K562 (cell line): ENCODE measurements around the gene MRPL27. TPM values are rescaled to one million over a fixed set of nuclear protein-coding genes. Genes with fewer than 3 reads are reported as not detected.
A peak's percentile ranks its signal among the peaks of the same experiment; 100 is the strongest.

Source experiments
- ATF3 ChIP-seq, 2 experiments: fragments of 450-650 bp in 1 of 2; sonication (generic) in 1 of 2; formaldehyde crosslinking in 1 of 2; IDR thresholded peaks in 1 of 2; conservative IDR thresholded peaks in 1 of 2; 2 replicates each; pipeline versions ENCODE4 v1.6.1 to v1.8.1; 2016 to 2023; ENCODE audit warnings: mild to moderate bottlenecking in 2 of 2, moderate library complexity in 2 of 2, inconsistent platforms in 1 of 2, missing genetic modification reagents in 1 of 2
- BACH1 ChIP-seq: fragments of 200-800 bp; sonication (Bioruptor generic); IDR thresholded peaks from 2 replicates; pipeline ENCODE4 v1.6.1; 2016; ENCODE audit warnings: missing genetic modification characterization, missing compliant biosample characterization
- CBX1 ChIP-seq: sonication (generic); IDR thresholded peaks from 2 replicates; pipeline ENCODE4 v1.6.1; 2016; ENCODE audit warnings: antibody characterized with exemption, low read depth, mild to moderate bottlenecking
- ESRRA ChIP-seq: fragments of 450-650 bp; IDR thresholded peaks from 2 replicates; pipeline ENCODE4 v1.6.1; 2014; ENCODE audit warnings: low read depth, mild to moderate bottlenecking, moderate library complexity, borderline replicate concordance
- FOXK2 ChIP-seq, 2 experiments: fragments of 450-650 bp; IDR thresholded peaks in 1 of 2; conservative IDR thresholded peaks in 1 of 2; 2 replicates each; pipeline ENCODE4 v1.6.1; 2016; ENCODE audit warnings: low read depth in 2 of 2, mild to moderate bottlenecking in 1 of 2
- HDGF ChIP-seq: fragments of 450-650 bp; IDR thresholded peaks from 2 replicates; pipeline ENCODE4 v1.6.1; 2016
- JUND ChIP-seq, 2 experiments: IDR thresholded peaks; 2 replicates in 1 of 2; 3 replicates in 1 of 2; pipeline ENCODE4 v1.6.1; 2011; ENCODE audit warnings: borderline replicate concordance in 2 of 2, low read depth in 2 of 2, low read length in 2 of 2, improper control_type of control experiment in 1 of 2, missing biosample characterization in 1 of 2, missing genetic modification characterization in 1 of 2, missing genetic modification reagents in 1 of 2
- KLF16 ChIP-seq: IDR thresholded peaks from 2 replicates; pipeline ENCODE4 v1.6.1; 2016; ENCODE audit warnings: antibody characterized with exemption
- MCM2 ChIP-seq: fragments of 450-650 bp; IDR thresholded peaks from 2 replicates; pipeline ENCODE4 v1.6.1; 2017; ENCODE audit warnings: low read depth, mild to moderate bottlenecking
- MCM7 ChIP-seq, 2 experiments: fragments of 450-650 bp; IDR thresholded peaks; 2 replicates each; pipeline ENCODE4 v1.6.1; 2016 to 2018
- NFIX ChIP-seq: fragments of 250-450 bp; sonication (Bioruptor Pico); IDR thresholded peaks from 2 replicates; pipeline ENCODE4 v1.4.0; 2020; ENCODE audit warnings: low read depth, mild to moderate bottlenecking, moderate library complexity
- SRSF3 ChIP-seq: fragments of 200-400 bp; formaldehyde crosslinking; IDR thresholded peaks from 2 replicates; pipeline ENCODE4 v1.6.1; 2016; ENCODE audit warnings: mild to moderate bottlenecking, low read length, moderate library complexity; ENCODE audit not compliant: insufficient read depth
- ZBTB17 ChIP-seq: fragments of 450-650 bp; formaldehyde crosslinking; IDR thresholded peaks from 2 replicates; pipeline ENCODE4 v1.4.0; 2020; ENCODE audit warnings: mild to moderate bottlenecking
- ZBTB33 ChIP-seq: sonication (generic); formaldehyde crosslinking; IDR thresholded peaks from 2 replicates; pipeline ENCODE4 v1.8.1; 2023; ENCODE audit warnings: mild to moderate bottlenecking, missing genetic modification reagents
- ZNF23 ChIP-seq: fragments of 250-450 bp; sonication (Bioruptor Pico); IDR thresholded peaks from 2 replicates; pipeline ENCODE4 v1.4.0; 2020; ENCODE audit warnings: mild to moderate bottlenecking
- ZNF239 ChIP-seq: fragments of 250-450 bp; sonication (Bioruptor Pico); IDR thresholded peaks from 2 replicates; pipeline ENCODE4 v1.4.0; 2020; ENCODE audit warnings: mild to moderate bottlenecking
- ZNF408 ChIP-seq: fragments of 250-450 bp; sonication (Bioruptor Pico); IDR thresholded peaks from 2 replicates; pipeline ENCODE4 v1.4.0; 2020; ENCODE audit warnings: low read depth, mild to moderate bottlenecking, moderate library complexity
- ZNF41 ChIP-seq: fragments of 250-450 bp; sonication (Bioruptor Pico); conservative IDR thresholded peaks from 2 replicates; pipeline ENCODE4 v1.4.0; 2020; ENCODE audit warnings: mild to moderate bottlenecking
- ZNF639 ChIP-seq, 2 experiments: fragments of 200-800 bp in 1 of 2; sonication (Bioruptor generic) in 1 of 2; sonication (generic) in 1 of 2; formaldehyde crosslinking in 1 of 2; IDR thresholded peaks in 1 of 2; conservative IDR thresholded peaks in 1 of 2; 2 replicates each; pipeline versions ENCODE4 v1.5.0 to v1.6.1; 2016 to 2020; ENCODE audit warnings: missing compliant biosample characterization in 1 of 2, missing genetic modification characterization in 1 of 2, missing genetic modification reagents in 1 of 2
- ZZZ3 ChIP-seq: fragments of 450-650 bp; IDR thresholded peaks from 2 replicates; pipeline ENCODE4 v1.6.1; 2016; ENCODE audit warnings: antibody characterized with exemption, mild to moderate bottlenecking, moderate library complexity
- polyA plus RNA-seq, 8 experiments: library from polyadenylated mRNA; depleted of rRNA in 4 of 8; stranded (reverse) in 5 of 8; unstranded in 3 of 8; fragments of >200 nt; fragmentation: Nextera tagmentation in 2 of 8; fragmentation: Illumina TruSeq in 1 of 8; extraction: Ambion mirVana in 2 of 8; extraction: Trizol in 1 of 8; gene quantifications; 2 replicates each; pipeline versions ENCODE4 v1.2.1 to v1.2.3, GENCODE V29; 2011 to 2014; ENCODE audit warnings: inconsistent platforms in 1 of 8, missing spikeins in 1 of 8
- total RNA-seq, 7 experiments: library from RNA; depleted of rRNA in 6 of 7; stranded (reverse); fragments of >200 nt in 6 of 7; fragmentation: Illumina TruSeq in 2 of 7; extraction: Trizol in 2 of 7; gene quantifications; 2 replicates each; pipeline versions ENCODE4 v1.2.1 to v1.2.3, GENCODE V29; 2011 to 2021; ENCODE audit warnings: low replicate concordance in 1 of 7
- TF ChIP-seq, protein P1 (sequence below): fragments of 450-650 bp; formaldehyde crosslinking; IDR thresholded peaks from 2 replicates; pipeline ENCODE4 v1.4.0; 2022; ENCODE audit warnings: missing genetic modification characterization

The MRPL27 gene
- total and polyA plus RNA-seq, 9 of the 15 experiments (the other 6 are each of a cell fraction or from before 2014, with no cell fraction given), result 96.3 to 401 (median 142) TPM

GRCh38 chr17:50372758-50373556, at the start of gene MRPL27, which contains the start of gene EME1 (continued):
- TF ChIP-seq ZNF639 (CRISPR knock-in tag; conservative IDR thresholded peaks at IDR 0.05 in 1 of 2, IDR thresholded peaks at IDR 0.05 in 1 of 2) (peak in 1 of 2 experiments; percentile 69; a peak in 2 of 4 replicates), ZNF41 (CRISPR knock-in tag) (0 out of 2 replicates have a peak, but pooled peaks have one; percentile 9), ATF3 (IDR thresholded peaks at IDR 0.05) (no peak; the same call in 1 of the 2 replicates), ATF3 (CRISPR knock-in tag; conservative IDR thresholded peaks at IDR 0.05) (no peak), CBX1 (no peak), ZNF408 (CRISPR knock-in tag) (no peak), HDGF (no peak), MCM7 (IDR thresholded peaks at IDR 0.05) (no peak; a peak in 1 of 4 replicates), ZNF23 (CRISPR knock-in tag) (no peak), BACH1 (tag) (no peak), JUND (IDR thresholded peaks at IDR 0.05; ENCODE audit: borderline replicate concordance, low read depth, low read length) (peak; percentile 3; the same call in 1 of the 2 replicates), JUND (tag; IDR thresholded peaks at IDR 0.05; ENCODE audit: borderline replicate concordance, low read depth, low read length) (peak; percentile 53; the same call in 1 of the 3 replicates), NFIX (CRISPR knock-in tag) (no peak), ZBTB17 (CRISPR knock-in tag) (peak; percentile 78), ZBTB33 (CRISPR knock-in tag) (no peak; the same call in 1 of the 2 replicates), ZNF239 (CRISPR knock-in tag) (no peak), ESRRA (peak; percentile 91), FOXK2 (conservative IDR thresholded peaks at IDR 0.05 in 1 of 2, IDR thresholded peaks at IDR 0.05 in 1 of 2; ENCODE audit: low read depth in 2 of 2) (peak; percentile 92 to 95), SRSF3 (no peak), ZZZ3 (peak; percentile 89), MCM2 (no peak), KLF16 (no peak)
- TF ChIP-seq, protein P1, sequence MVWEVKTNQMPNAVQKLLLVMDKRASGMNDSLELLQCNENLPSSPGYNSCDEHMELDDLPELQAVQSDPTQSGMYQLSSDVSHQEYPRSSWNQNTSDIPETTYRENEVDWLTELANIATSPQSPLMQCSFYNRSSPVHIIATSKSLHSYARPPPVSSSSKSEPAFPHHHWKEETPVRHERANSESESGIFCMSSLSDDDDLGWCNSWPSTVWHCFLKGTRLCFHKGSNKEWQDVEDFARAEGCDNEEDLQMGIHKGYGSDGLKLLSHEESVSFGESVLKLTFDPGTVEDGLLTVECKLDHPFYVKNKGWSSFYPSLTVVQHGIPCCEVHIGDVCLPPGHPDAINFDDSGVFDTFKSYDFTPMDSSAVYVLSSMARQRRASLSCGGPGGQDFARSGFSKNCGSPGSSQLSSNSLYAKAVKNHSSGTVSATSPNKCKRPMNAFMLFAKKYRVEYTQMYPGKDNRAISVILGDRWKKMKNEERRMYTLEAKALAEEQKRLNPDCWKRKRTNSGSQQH (CRISPR knock-in tag), result peak; percentile 95
